ENCODE results near the gene CDC23. TPM values are rescaled to one million over a fixed set of nuclear protein-coding genes. Genes with fewer than 3 reads are reported as not detected.

The CDC23 gene
- total RNA-seq, 4 donors from 2014 or later, result 17.9 to 30.6 (median 22.2) TPM

DNA sequence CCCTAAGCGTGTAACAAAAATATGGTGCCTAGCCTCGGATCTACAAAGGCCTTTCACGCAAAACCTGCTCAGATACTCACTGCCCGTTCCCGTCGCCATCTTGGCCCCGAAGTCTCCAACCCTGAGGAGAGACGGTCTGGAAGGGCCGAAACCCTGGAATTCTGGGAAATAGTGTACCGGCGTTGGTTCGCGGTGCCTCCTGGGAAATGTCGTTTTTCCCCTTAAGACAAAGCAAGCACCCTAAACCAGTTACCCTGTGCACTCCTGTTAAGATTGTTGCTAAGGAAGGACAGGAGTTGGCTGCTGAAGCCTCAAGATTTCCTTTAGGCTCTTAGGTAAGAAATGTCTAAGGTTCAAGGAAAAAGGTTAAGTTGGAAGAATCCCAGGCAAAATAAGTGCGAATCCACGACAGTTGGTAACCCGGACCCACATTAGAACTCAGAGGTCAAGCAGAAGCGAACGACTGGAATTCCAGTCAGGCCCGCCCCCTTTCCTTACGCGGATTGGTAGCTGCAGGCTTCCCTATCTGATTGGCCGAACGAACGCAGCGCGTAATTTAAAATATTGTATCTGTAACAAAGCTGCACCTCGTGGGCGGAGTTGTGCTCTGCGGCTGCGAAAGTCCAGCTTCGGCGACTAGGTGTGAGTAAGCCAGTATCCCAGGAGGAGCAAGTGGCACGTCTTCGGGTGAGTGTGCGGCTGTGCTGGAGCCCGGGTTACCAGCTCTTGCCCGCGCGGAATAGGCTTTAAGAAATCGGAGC, 34.4 kb downstream of the CDC23 start, which contains the start of the genes BRD8 and KIF20A:
Gene BRD8 (minus strand): TSS at position 115 of the 761 bp plus-strand sequence. CDS start 16 bp downstream, at position 99.
Gene KIF20A (plus strand): TSS at position 597 of the 761 bp plus-strand sequence. CDS start 569 bp downstream, outside the sequence.
- 0% methylated on average over 33 of the region's 41 CpGs for WGBS
- H3K36me3 ChIP-seq, result peaks cover 19% of the 10 kb centered on the region

GRCh38 chr5:138177941-138178515, 35.1 kb downstream of the CDC23 start:
- DNase-seq (ENCODE audit: low spot score in 2 of 2), result no peak
- Histone ChIP-seq H3K36me3 (peaks cover 23% of the 10 kb centered on the region), H3K27ac (peak overlapping the region; percentile 86), H3K4me1 (peaks cover 20% of the 10 kb centered on the region), H3K4me3 (peak overlapping the region; percentile 84), H3K9me3 (no peaks in the 10 kb centered on the region), H3K27me3 (no peaks in the 10 kb centered on the region)
- TF ChIP-seq POLR2A (IDR thresholded peaks at IDR 0.05) (no peak), POLR2AphosphoS5 (IDR thresholded peaks at IDR 0.05) (no peak), EP300 (IDR thresholded peaks at IDR 0.05) (no peak)
- TF ChIP-seq, protein P1, sequence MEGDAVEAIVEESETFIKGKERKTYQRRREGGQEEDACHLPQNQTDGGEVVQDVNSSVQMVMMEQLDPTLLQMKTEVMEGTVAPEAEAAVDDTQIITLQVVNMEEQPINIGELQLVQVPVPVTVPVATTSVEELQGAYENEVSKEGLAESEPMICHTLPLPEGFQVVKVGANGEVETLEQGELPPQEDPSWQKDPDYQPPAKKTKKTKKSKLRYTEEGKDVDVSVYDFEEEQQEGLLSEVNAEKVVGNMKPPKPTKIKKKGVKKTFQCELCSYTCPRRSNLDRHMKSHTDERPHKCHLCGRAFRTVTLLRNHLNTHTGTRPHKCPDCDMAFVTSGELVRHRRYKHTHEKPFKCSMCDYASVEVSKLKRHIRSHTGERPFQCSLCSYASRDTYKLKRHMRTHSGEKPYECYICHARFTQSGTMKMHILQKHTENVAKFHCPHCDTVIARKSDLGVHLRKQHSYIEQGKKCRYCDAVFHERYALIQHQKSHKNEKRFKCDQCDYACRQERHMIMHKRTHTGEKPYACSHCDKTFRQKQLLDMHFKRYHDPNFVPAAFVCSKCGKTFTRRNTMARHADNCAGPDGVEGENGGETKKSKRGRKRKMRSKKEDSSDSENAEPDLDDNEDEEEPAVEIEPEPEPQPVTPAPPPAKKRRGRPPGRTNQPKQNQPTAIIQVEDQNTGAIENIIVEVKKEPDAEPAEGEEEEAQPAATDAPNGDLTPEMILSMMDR (IDR thresholded peaks at IDR 0.05), result no peak
- under 1% methylated on average over 16 of the region's 16 CpGs for WGBS

More for the DNA sequence above, 34.4 kb downstream of the CDC23 start, which contains the start of the genes BRD8 and KIF20A:
- peak within 1 kb of the TSS; percentile 86 for H3K27ac ChIP-seq
- H3K4me3 ChIP-seq, result peak within 1 kb of the TSS; percentile 84
- no peaks in the 10 kb centered on the region for H3K9me3 ChIP-seq
- H3K4me1 ChIP-seq, result peaks cover 20% of the 10 kb centered on the region
- H3K27me3 ChIP-seq, result no peaks in the 10 kb centered on the region
- peak in 2 of 3 donors; percentile 44 to 67 for TF ChIP-seq POLR2AphosphoS5 (IDR thresholded peaks at IDR 0.05)
- TF ChIP-seq, protein P1 (IDR thresholded peaks at IDR 0.05), result no peak
- peak; percentile 97 to 98 for DNase-seq (ENCODE audit: low spot score in 2 of 2)

GRCh38 chr5:138170299-138170698, 42.8 kb downstream of the CDC23 start:
- Histone ChIP-seq H3K36me3 (peaks cover 97% of the 10 kb centered on the region), H3K9me3 (no peaks in the 10 kb centered on the region)
- TF ChIP-seq EP300 (IDR thresholded peaks at IDR 0.05) (no peak), POLR2A (IDR thresholded peaks at IDR 0.05) (no peak), POLR2AphosphoS5 (IDR thresholded peaks at IDR 0.05) (no peak)
- TF ChIP-seq, protein P1 (IDR thresholded peaks at IDR 0.05), result no peak

DNA sequence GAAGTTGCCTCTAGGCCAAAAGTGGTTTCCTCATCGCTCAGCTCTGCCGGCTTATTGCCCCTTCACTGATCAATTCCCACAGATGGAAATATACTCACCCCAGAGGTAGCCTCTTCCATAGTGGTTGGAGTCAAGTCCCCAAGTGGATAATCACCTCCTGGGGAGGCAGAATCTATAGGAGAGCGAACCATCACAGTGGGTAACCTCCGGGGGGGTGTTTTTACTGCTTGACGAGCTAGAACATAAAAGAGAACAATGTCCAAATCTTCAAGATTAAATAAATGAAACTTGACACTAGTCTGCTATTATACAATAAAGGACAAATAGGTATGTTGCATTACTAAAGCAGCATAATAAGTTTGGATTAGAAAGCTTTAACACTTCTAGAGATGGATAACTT, 44.0 kb downstream of the CDC23 start:
- TF ChIP-seq, protein P1 (IDR thresholded peaks at IDR 0.05), result no peak
- no peak for TF ChIP-seq EP300 (IDR thresholded peaks at IDR 0.05)
- TF ChIP-seq POLR2AphosphoS5 (IDR thresholded peaks at IDR 0.05), result no peak
- TF ChIP-seq POLR2A (IDR thresholded peaks at IDR 0.05), result no peak

More at GRCh38 chr5:138170299-138170698, 42.8 kb downstream of the CDC23 start:
- Histone ChIP-seq H3K4me1 (no peaks in the 10 kb centered on the region), H3K27me3 (no peaks in the 10 kb centered on the region), H3K27ac (no peak overlapping the region), H3K4me3 (no peak overlapping the region)
- no peak for DNase-seq (ENCODE audit: low spot score in 2 of 2)

GRCh38 chr5:138163721-138164120, 49.4 kb downstream of the CDC23 start:
- TF ChIP-seq POLR2AphosphoS5 (IDR thresholded peaks at IDR 0.05) (no peak), POLR2A (IDR thresholded peaks at IDR 0.05) (no peak), EP300 (IDR thresholded peaks at IDR 0.05) (no peak)
- TF ChIP-seq, protein P1 (IDR thresholded peaks at IDR 0.05), result no peak
- no peaks in the 10 kb centered on the region for H3K4me1 ChIP-seq
- peaks cover 100% of the 10 kb centered on the region for H3K36me3 ChIP-seq

More for the DNA sequence above, 44.0 kb downstream of the CDC23 start:
- H3K36me3 ChIP-seq, result peaks cover 97% of the 10 kb centered on the region
- H3K4me1 ChIP-seq, result no peaks in the 10 kb centered on the region
- H3K9me3 ChIP-seq, result no peaks in the 10 kb centered on the region
- no peaks in the 10 kb centered on the region for H3K27me3 ChIP-seq
- no peak for DNase-seq (ENCODE audit: low spot score in 2 of 2)
- H3K4me3 ChIP-seq, result no peak overlapping the region
- no peak overlapping the region for H3K27ac ChIP-seq
- WGBS, result 92% methylated on average over 5 of the region's 5 CpGs

More at GRCh38 chr5:138163721-138164120, 49.4 kb downstream of the CDC23 start:
- no peak for DNase-seq (ENCODE audit: low spot score in 2 of 2)
- no peak overlapping the region for H3K4me3 ChIP-seq
- no peak overlapping the region for H3K27ac ChIP-seq
- no peaks in the 10 kb centered on the region for H3K27me3 ChIP-seq
- no peaks in the 10 kb centered on the region for H3K9me3 ChIP-seq

All from suprapubic skin (tissue), 4 donors.